ENCODE results near the gene UNC13B.

Gene UNC13B

GRCh38 chr9:35367451-35367850 lies 205.6 kb downstream of the UNC13B start:
- H3K4me3 ChIP-seq (ENCODE audit: low read length): no peak overlapping the region
- TF ChIP-seq, protein P1, sequence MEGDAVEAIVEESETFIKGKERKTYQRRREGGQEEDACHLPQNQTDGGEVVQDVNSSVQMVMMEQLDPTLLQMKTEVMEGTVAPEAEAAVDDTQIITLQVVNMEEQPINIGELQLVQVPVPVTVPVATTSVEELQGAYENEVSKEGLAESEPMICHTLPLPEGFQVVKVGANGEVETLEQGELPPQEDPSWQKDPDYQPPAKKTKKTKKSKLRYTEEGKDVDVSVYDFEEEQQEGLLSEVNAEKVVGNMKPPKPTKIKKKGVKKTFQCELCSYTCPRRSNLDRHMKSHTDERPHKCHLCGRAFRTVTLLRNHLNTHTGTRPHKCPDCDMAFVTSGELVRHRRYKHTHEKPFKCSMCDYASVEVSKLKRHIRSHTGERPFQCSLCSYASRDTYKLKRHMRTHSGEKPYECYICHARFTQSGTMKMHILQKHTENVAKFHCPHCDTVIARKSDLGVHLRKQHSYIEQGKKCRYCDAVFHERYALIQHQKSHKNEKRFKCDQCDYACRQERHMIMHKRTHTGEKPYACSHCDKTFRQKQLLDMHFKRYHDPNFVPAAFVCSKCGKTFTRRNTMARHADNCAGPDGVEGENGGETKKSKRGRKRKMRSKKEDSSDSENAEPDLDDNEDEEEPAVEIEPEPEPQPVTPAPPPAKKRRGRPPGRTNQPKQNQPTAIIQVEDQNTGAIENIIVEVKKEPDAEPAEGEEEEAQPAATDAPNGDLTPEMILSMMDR (IDR thresholded peaks at IDR 0.05; ENCODE audit: insufficient read depth, low read depth, low read length, missing control alignments): no peak
- peak; percentile 88 for DNase-seq (ENCODE audit: low read depth)

GRCh38 chr9:35370241-35370640 lies 208.4 kb downstream of the UNC13B start:
- DNase-seq (ENCODE audit: low read depth): no peak
- no peak overlapping the region for H3K4me3 ChIP-seq (ENCODE audit: low read length)
- TF ChIP-seq, protein P1 (IDR thresholded peaks at IDR 0.05; ENCODE audit: insufficient read depth, low read depth, low read length, missing control alignments): no peak

DNA sequence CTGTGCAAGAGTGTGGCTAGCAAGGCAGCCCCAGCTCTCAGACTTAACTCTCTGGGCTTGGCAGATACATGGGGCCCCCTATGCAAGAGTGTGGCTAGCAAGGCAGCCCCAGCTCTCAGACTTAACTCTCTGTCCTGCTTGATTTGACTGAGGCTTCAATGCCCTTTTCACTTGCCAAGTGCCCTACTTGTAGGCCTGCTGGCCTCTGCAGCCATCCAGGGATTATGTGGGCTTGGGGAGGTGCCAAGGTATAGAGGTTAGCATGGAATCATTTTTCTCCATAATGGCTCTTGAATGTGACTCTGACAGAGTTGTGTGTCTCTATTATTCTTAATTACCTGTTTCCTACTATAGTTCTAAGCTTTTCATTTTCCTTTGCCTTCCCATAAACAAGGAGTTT lies 212.6 kb downstream of the UNC13B start:
- no peak overlapping the region for H3K4me3 ChIP-seq (ENCODE audit: low read length)
- no peak for DNase-seq (ENCODE audit: low read depth)
- TF ChIP-seq, protein P1 (IDR thresholded peaks at IDR 0.05; ENCODE audit: insufficient read depth, low read depth, low read length, missing control alignments): no peak

- H3K4me3 ChIP-seq (ENCODE audit: low read length): no peak overlapping the region
- TF ChIP-seq, protein P1 (IDR thresholded peaks at IDR 0.05; ENCODE audit: insufficient read depth, low read depth, low read length, missing control alignments): no peak
- DNase-seq (ENCODE audit: low read depth): no peak
Observed at GRCh38 chr9:35374910-35375309, 213.1 kb downstream of the UNC13B start.

- H3K4me3 ChIP-seq (ENCODE audit: low read length): no peak overlapping the region
- no peak for DNase-seq (ENCODE audit: low read depth)
- TF ChIP-seq, protein P1 (IDR thresholded peaks at IDR 0.05; ENCODE audit: insufficient read depth, low read depth, low read length, missing control alignments): no peak
Observed at GRCh38 chr9:35380039-35380438, 218.2 kb downstream of the UNC13B start.

DNA sequence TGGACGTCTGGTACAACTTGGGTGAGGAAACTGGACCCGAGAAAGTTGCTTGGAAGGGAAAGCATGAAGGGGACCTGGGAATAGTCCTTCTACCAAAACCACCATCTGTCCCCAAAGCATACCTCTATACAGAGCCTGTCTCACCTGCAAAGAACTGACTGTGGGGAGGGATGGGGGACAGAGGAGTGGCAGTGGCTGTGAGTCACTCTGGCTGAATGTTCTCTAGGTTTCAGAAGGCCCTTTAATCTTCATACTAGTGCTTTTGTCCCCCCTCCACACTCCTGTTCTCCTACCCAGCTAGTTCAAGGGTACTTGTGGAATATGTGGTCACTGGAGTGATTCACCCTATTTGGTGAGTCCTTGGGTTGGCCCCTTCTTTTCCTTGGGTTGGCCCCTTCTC lies 218.8 kb downstream of the UNC13B start:
- H3K4me3 ChIP-seq (ENCODE audit: low read length): no peak overlapping the region
- no peak for DNase-seq (ENCODE audit: low read depth)
- TF ChIP-seq, protein P1 (IDR thresholded peaks at IDR 0.05; ENCODE audit: insufficient read depth, low read depth, low read length, missing control alignments): no peak

DNA sequence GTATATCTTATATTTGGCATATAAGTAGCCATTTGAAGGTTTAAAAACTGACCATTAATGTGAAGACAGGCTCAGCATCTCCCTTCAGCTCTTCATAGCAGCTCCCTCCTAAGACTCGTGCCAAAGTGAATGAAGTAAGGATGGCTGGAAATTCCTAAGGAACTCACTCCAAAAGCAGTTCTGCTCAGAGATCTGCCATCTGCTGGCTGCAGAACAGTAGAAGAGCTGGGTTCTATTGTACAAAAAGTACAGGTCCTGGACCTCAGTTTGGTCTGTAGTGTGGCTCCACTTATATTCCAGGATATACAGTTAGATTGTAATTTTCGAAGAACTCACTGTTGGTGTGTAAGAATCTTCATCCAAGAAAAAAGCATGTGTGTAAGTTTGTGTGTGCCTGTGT lies 223.2 kb downstream of the UNC13B start:
- TF ChIP-seq, protein P1 (IDR thresholded peaks at IDR 0.05; ENCODE audit: insufficient read depth, low read depth, low read length, missing control alignments): peak; percentile 41
- H3K4me3 ChIP-seq (ENCODE audit: low read length): no peak overlapping the region
- peak; percentile 25 for DNase-seq (ENCODE audit: low read depth)

Measured in epithelial cell of esophagus (primary cell).